Measurements from ENCODE around the gene GOLM1. TPM values are rescaled to one million over a fixed set of nuclear protein-coding genes. Genes with fewer than 3 reads are reported as not detected.
"Not testable (repeated sequence)": the region's sequence is repeated elsewhere in the genome, so short reads cannot be mapped to it uniquely, and the experiment has no call there.

The GOLM1 gene
- total RNA-seq = 1 to 10 TPM in 4 of 5 donors, under 1 TPM in 1; 0.75 to 2.4 (median 1.5) TPM
- total RNA-seq (2013) = 2.4 TPM
- total RNA-seq = 0 to 3.7 (median 1.2) reads per million in 29 experiments

- H3K4me1 Mint-ChIP-seq = peaks cover 9 to 10% (median 10%) of the 10 kb centered on the region in 3 donors
- no peaks in the 10 kb centered on the region for H3K9me3 Mint-ChIP-seq
- ChIA-PET CTCF (no interaction called here), POLR2A (no interaction called here)
- H3K27ac ChIP-seq (ENCODE audit: low read length) = no peak within 1 kb of the TSS
- H3K27ac Mint-ChIP-seq = no peak within 1 kb of the TSS
- H3K36me3 ChIP-seq (ENCODE audit: control insufficient read depth in 2 of 2, extremely low read depth in 1 of 2, insufficient read depth in 1 of 2, low read length in 1 of 2) = no peaks in the 10 kb centered on the region
- peak within 1 kb of the TSS; percentile 77 to 83 (median 83) for H3K4me3 Mint-ChIP-seq
- H3K36me3 Mint-ChIP-seq = no peaks in the 10 kb centered on the region
- peak within 1 kb of the TSS; percentile 49 to 65 for H3K4me3 ChIP-seq (ENCODE audit: control insufficient read depth in 1 of 2, extremely low read depth in 1 of 2, low read length in 1 of 2)
- H3K27me3 Mint-ChIP-seq = peaks cover 39 to 41% of the 10 kb centered on the region in 2 donors
- WGBS (ENCODE audit: insufficient coverage) = under 1% methylated on average over 125 of the region's 125 CpGs
- DNase-seq = peak in 12 of 35 experiments; percentile 2 to 43 (median 11)
- peaks cover 0 to 12% of the 10 kb centered on the region in 2 experiments for H3K4me1 ChIP-seq (ENCODE audit: control insufficient read depth in 1 of 2, extremely low read depth in 1 of 2, insufficient read depth in 2 of 2, low read length in 2 of 2)
- H3K9me3 ChIP-seq = no peaks in the 10 kb centered on the region
- ATAC-seq (replicated peaks in 1 of 4) = peak; percentile 58 to 78 (median 72)
- peaks cover 0 to 27% of the 10 kb centered on the region in 2 experiments for H3K27me3 ChIP-seq (replicated peaks in 1 of 2; ENCODE audit: control insufficient read depth in 2 of 2, extremely low read depth in 1 of 2, insufficient read depth in 2 of 2, low read length in 1 of 2)
Measured at GRCh38 chr9:86098824-86099700, at the start of gene GOLM1. Gene GOLM1, minus strand, starts transcription at chr9:86099558. Its CDS starts 20,238 bp downstream, at chr9:86079320.

GRCh38 chr9:86146671-86147070 is 47.3 kb upstream of the GOLM1 start:
- H3K36me3 ChIP-seq (ENCODE audit: control insufficient read depth in 2 of 2, extremely low read depth in 1 of 2, insufficient read depth in 1 of 2, low read length in 1 of 2); H3K9me3 ChIP-seq; H3K27me3 ChIP-seq (replicated peaks in 1 of 2; ENCODE audit: control insufficient read depth in 2 of 2, extremely low read depth in 1 of 2, insufficient read depth in 2 of 2, low read length in 1 of 2); H3K4me1 Mint-ChIP-seq; H3K36me3 Mint-ChIP-seq; ATAC-seq (replicated peaks in 1 of 4); H3K4me3 Mint-ChIP-seq; H3K27ac Mint-ChIP-seq; H3K4me3 ChIP-seq (ENCODE audit: control insufficient read depth in 1 of 2, extremely low read depth in 1 of 2, low read length in 1 of 2); CTCF ChIA-PET; DNase-seq; H3K4me1 ChIP-seq (ENCODE audit: control insufficient read depth in 1 of 2, extremely low read depth in 1 of 2, insufficient read depth in 2 of 2, low read length in 2 of 2); H3K27ac ChIP-seq (ENCODE audit: low read length); POLR2A ChIA-PET: not testable (repeated sequence)
- peaks cover 8 to 12% of the 10 kb centered on the region in 2 donors for H3K27me3 Mint-ChIP-seq
- peaks cover 15 to 24% (median 16%) of the 10 kb centered on the region in 3 donors for H3K9me3 Mint-ChIP-seq
- 100% methylated on average over 2 of the region's 4 CpGs for WGBS (ENCODE audit: insufficient coverage)

GRCh38 chr9:86145960-86146359 is 46.6 kb upstream of the GOLM1 start:
- H3K4me3 Mint-ChIP-seq; H3K4me3 ChIP-seq (ENCODE audit: control insufficient read depth in 1 of 2, extremely low read depth in 1 of 2, low read length in 1 of 2); H3K27ac ChIP-seq (ENCODE audit: low read length); H3K4me1 Mint-ChIP-seq; H3K36me3 ChIP-seq (ENCODE audit: control insufficient read depth in 2 of 2, extremely low read depth in 1 of 2, insufficient read depth in 1 of 2, low read length in 1 of 2); H3K36me3 Mint-ChIP-seq; POLR2A ChIA-PET; H3K27me3 ChIP-seq (replicated peaks in 1 of 2; ENCODE audit: control insufficient read depth in 2 of 2, extremely low read depth in 1 of 2, insufficient read depth in 2 of 2, low read length in 1 of 2); H3K4me1 ChIP-seq (ENCODE audit: control insufficient read depth in 1 of 2, extremely low read depth in 1 of 2, insufficient read depth in 2 of 2, low read length in 2 of 2); H3K27ac Mint-ChIP-seq; CTCF ChIA-PET; DNase-seq; ATAC-seq (replicated peaks in 1 of 4); H3K9me3 ChIP-seq: not testable (repeated sequence)
- Mint-ChIP-seq H3K9me3 (peaks cover 15 to 24% (median 16%) of the 10 kb centered on the region in 3 donors), H3K27me3 (peaks cover 11 to 12% of the 10 kb centered on the region in 2 donors)
- WGBS (ENCODE audit: insufficient coverage) = 63% methylated on average over 1 of the region's 1 CpG

GRCh38 chr9:86142973-86143372 is 43.6 kb upstream of the GOLM1 start:
- CTCF ChIA-PET = no interaction called here
- no peaks in the 10 kb centered on the region for H3K36me3 Mint-ChIP-seq
- no peaks in the 10 kb centered on the region for H3K4me1 ChIP-seq (ENCODE audit: control insufficient read depth in 1 of 2, extremely low read depth in 1 of 2, insufficient read depth in 2 of 2, low read length in 2 of 2)
- H3K9me3 ChIP-seq = no peaks in the 10 kb centered on the region
- DNase-seq (no peak), ATAC-seq (replicated peaks in 1 of 4) (no peak)
- H3K9me3 Mint-ChIP-seq = peaks cover 15 to 21% (median 16%) of the 10 kb centered on the region in 3 donors
- no peak overlapping the region for H3K4me3 ChIP-seq (ENCODE audit: control insufficient read depth in 1 of 2, extremely low read depth in 1 of 2, low read length in 1 of 2)
- 75% methylated on average over 2 of the region's 2 CpGs for WGBS (ENCODE audit: insufficient coverage)
- H3K27ac ChIP-seq (ENCODE audit: low read length) = no peak overlapping the region
- peaks cover 9 to 11% of the 10 kb centered on the region in 2 donors for H3K27me3 Mint-ChIP-seq
- H3K27ac Mint-ChIP-seq = no peak overlapping the region
- POLR2A ChIA-PET = no interaction called here
- no peaks in the 10 kb centered on the region for H3K36me3 ChIP-seq (ENCODE audit: control insufficient read depth in 2 of 2, extremely low read depth in 1 of 2, insufficient read depth in 1 of 2, low read length in 1 of 2)
- H3K4me1 Mint-ChIP-seq = no peaks in the 10 kb centered on the region
- no peaks in the 10 kb centered on the region for H3K27me3 ChIP-seq (replicated peaks in 1 of 2; ENCODE audit: control insufficient read depth in 2 of 2, extremely low read depth in 1 of 2, insufficient read depth in 2 of 2, low read length in 1 of 2)
- H3K4me3 Mint-ChIP-seq = no peak overlapping the region

- no peak overlapping the region for H3K4me3 Mint-ChIP-seq
- H3K4me1 Mint-ChIP-seq = no peaks in the 10 kb centered on the region
- Histone ChIP-seq H3K27me3 (replicated peaks in 1 of 2; ENCODE audit: control insufficient read depth in 2 of 2, extremely low read depth in 1 of 2, insufficient read depth in 2 of 2, low read length in 1 of 2) (no peaks in the 10 kb centered on the region), H3K27ac (ENCODE audit: low read length) (no peak overlapping the region), H3K36me3 (ENCODE audit: control insufficient read depth in 2 of 2, extremely low read depth in 1 of 2, insufficient read depth in 1 of 2, low read length in 1 of 2) (no peaks in the 10 kb centered on the region), H3K4me3 (ENCODE audit: control insufficient read depth in 1 of 2, extremely low read depth in 1 of 2, low read length in 1 of 2) (no peak overlapping the region), H3K4me1 (ENCODE audit: control insufficient read depth in 1 of 2, extremely low read depth in 1 of 2, insufficient read depth in 2 of 2, low read length in 2 of 2) (no peaks in the 10 kb centered on the region), H3K9me3 (no peaks in the 10 kb centered on the region)
- no peak for ATAC-seq (replicated peaks in 1 of 4)
- H3K36me3 Mint-ChIP-seq = no peaks in the 10 kb centered on the region
- peaks cover 9% of the 10 kb centered on the region in 2 donors for H3K27me3 Mint-ChIP-seq
- DNase-seq = no peak
- POLR2A ChIA-PET = no interaction called here
- no peak overlapping the region for H3K27ac Mint-ChIP-seq
- 60% methylated on average over 1 of the region's 3 CpGs for WGBS (ENCODE audit: insufficient coverage)
- CTCF ChIA-PET = no interaction called here
- peaks cover 9 to 15% (median 10%) of the 10 kb centered on the region in 3 donors for H3K9me3 Mint-ChIP-seq
Measured at GRCh38 chr9:86141843-86142242, 42.5 kb upstream of the GOLM1 start.

- Histone ChIP-seq H3K27ac (ENCODE audit: low read length) (no peak overlapping the region), H3K36me3 (ENCODE audit: control insufficient read depth in 2 of 2, extremely low read depth in 1 of 2, insufficient read depth in 1 of 2, low read length in 1 of 2) (no peaks in the 10 kb centered on the region), H3K9me3 (no peaks in the 10 kb centered on the region), H3K27me3 (replicated peaks in 1 of 2; ENCODE audit: control insufficient read depth in 2 of 2, extremely low read depth in 1 of 2, insufficient read depth in 2 of 2, low read length in 1 of 2) (no peaks in the 10 kb centered on the region), H3K4me3 (ENCODE audit: control insufficient read depth in 1 of 2, extremely low read depth in 1 of 2, low read length in 1 of 2) (no peak overlapping the region), H3K4me1 (ENCODE audit: control insufficient read depth in 1 of 2, extremely low read depth in 1 of 2, insufficient read depth in 2 of 2, low read length in 2 of 2) (no peaks in the 10 kb centered on the region)
- 33% methylated on average over 5 of the region's 5 CpGs for WGBS (ENCODE audit: insufficient coverage)
- Mint-ChIP-seq H3K4me3 (no peak overlapping the region), H3K36me3 (no peaks in the 10 kb centered on the region), H3K4me1 (no peaks in the 10 kb centered on the region), H3K9me3 (no peaks in the 10 kb centered on the region), H3K27me3 (peaks cover under 1 to 4% of the 10 kb centered on the region in 2 donors), H3K27ac (no peak overlapping the region)
- peak in 1 of 35 experiments; percentile 3 for DNase-seq
- ChIA-PET CTCF (no interaction called here), POLR2A (no interaction called here)
- no peak for ATAC-seq (replicated peaks in 1 of 4)
Measured at GRCh38 chr9:86135371-86135770, 36.0 kb upstream of the GOLM1 start.

Measured in T-cell (primary cell).